A673 (cell line): ENCODE data around the gene UACA. TPM values are rescaled to one million over a fixed set of nuclear protein-coding genes. Genes with fewer than 3 reads are reported as not detected.

Experiments used
- BruUV-seq: library from RNA; stranded (reverse); fragments of 400-500 nt; replicated peaks from 2 replicates; lab custom pipeline; 2021; lab: Mats Ljungman, UMichigan
- CTCF ChIA-PET: fragments of 300-600 bp; sonication (Branson Sonifier 250); formaldehyde crosslinking; loops from one replicate; lab custom pipeline; 2022; ENCODE audit warnings: antibody characterized with exemption; lab: Charles Lee
- POLR2A ChIA-PET: fragments of 300-600 bp; sonication (Branson Sonifier 250); formaldehyde crosslinking; loops from one replicate; lab custom pipeline; 2022; ENCODE audit warnings: antibody characterized with exemption; ENCODE audit not compliant: low non-redundant PET; lab: Charles Lee
- DNase-seq: peaks from one replicate; pipeline ENCODE4 v3.0.0-alpha.2; 2015; ENCODE audit warnings: low spot score
- H3K27ac ChIP-seq: fragments of 200-600 bp; sonication (generic); 2 replicates; pipeline ENCODE4 v1.5.1; 2016; ENCODE audit warnings: mixed run types, low read depth, mild to moderate bottlenecking, mixed read lengths, antibody characterized with exemption, low read length; ENCODE audit not compliant: poor library complexity, severe bottlenecking
- H3K27me3 ChIP-seq: fragments of 200-600 bp; sonication (generic); replicated peaks from 2 replicates; pipeline ENCODE4 v1.6.1; 2017; ENCODE audit warnings: mixed run types, low read depth, mild to moderate bottlenecking, mixed read lengths, antibody characterized with exemption, low read length; ENCODE audit not compliant: insufficient read depth, poor library complexity
- H3K36me3 ChIP-seq: fragments of 200-600 bp; sonication (generic); 2 replicates; pipeline ENCODE4 v1.6.1; 2016; ENCODE audit warnings: mixed run types, mild to moderate bottlenecking, mixed read lengths, antibody characterized with exemption, low read length; ENCODE audit not compliant: insufficient read depth, poor library complexity, severe bottlenecking
- H3K4me1 ChIP-seq: fragments of 200-600 bp; sonication (generic); 2 replicates; pipeline ENCODE4 v1.6.1; 2017; ENCODE audit warnings: mixed run types, mild to moderate bottlenecking, mixed read lengths, antibody characterized with exemption, low read length; ENCODE audit not compliant: insufficient read depth, poor library complexity, severe bottlenecking
- H3K4me3 ChIP-seq: fragments of 200-600 bp; sonication (generic); 2 replicates; pipeline ENCODE4 v1.5.1; 2016; ENCODE audit warnings: low read depth, mixed run types, mild to moderate bottlenecking, mixed read lengths, low read length; ENCODE audit not compliant: poor library complexity, severe bottlenecking
- H3K9me3 ChIP-seq: fragments of 200-600 bp; sonication (generic); 2 replicates; pipeline ENCODE4 v1.6.1; 2016; ENCODE audit warnings: mixed run types, low read depth, mild to moderate bottlenecking, mixed read lengths, antibody characterized with exemption, low read length; ENCODE audit not compliant: poor library complexity, severe bottlenecking
- EZH2 ChIP-seq: fragments of 200-600 bp; sonication (generic); IDR thresholded peaks from 2 replicates; pipeline ENCODE4 v1.6.1; 2017; ENCODE audit warnings: borderline replicate concordance, low read depth, mild to moderate bottlenecking, mixed read lengths, antibody characterized with exemption, low read length; ENCODE audit not compliant: poor library complexity, severe bottlenecking
- intact Hi-C: fragments of 100-400 bp; cut with micrococcal nuclease; formaldehyde crosslinking; loops from one replicate; pipeline ENCODE4 v1.10.0; 2022; ENCODE audit not compliant: unreplicated experiment
- total RNA-seq: library from RNA; stranded (reverse); gene quantifications from 2 replicates; pipeline ENCODE4 v1.2.3, GENCODE V29; 2021
- TF ChIP-seq, protein P1 (sequence below): fragments of 300-800, 200-600 bp; sonication (generic); conservative IDR thresholded peaks from 2 replicates; pipeline ENCODE4 v1.5.1; 2017; ENCODE audit warnings: low read depth, mild to moderate bottlenecking, antibody characterized with exemption, low read length, moderate library complexity, mixed read lengths

Gene UACA
- total RNA-seq, 1 experiment from 2014 or later = 26.9 TPM

DNA sequence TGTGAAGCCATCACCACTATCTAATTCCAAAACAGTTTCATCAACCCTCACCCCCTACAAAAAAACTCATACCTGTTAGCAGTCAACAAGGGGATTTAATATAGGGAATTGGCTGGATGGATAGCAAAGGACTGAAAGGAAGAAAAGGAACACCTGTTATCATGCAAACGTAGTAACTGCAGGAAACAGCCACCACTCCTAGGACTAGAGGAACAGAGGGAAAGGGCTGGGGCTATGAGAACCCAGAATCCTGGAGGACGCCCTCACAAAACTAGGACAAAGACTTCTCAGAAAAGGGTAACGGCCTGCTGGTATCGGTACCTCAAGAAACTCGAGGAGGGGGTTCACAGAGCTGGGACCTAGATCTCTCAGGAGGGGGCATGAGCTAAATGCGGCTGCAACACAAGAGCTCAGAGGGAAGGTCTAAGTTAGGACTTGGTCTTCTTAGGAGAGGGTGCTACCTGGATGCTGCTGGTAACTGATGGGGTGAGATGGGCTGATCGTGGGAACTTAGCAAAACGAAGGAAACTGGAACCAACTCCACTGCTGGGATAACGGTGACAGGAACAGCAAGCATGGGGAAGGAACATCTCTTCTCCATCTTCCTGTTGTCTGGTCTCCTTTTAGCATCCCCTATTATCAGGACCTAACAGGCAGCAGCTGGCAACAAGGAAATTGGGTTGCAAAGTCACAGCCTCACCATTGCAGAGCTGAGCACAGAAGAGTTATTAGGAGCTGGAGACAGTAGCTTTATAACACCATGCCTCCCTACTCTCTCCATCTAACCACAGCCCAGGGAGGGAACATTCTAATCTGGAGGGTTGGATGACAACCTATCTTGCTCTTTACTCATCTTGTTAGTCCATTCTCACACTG lies 147.7 kb downstream of the UACA start:
- POLR2A ChIA-PET = no interaction called here
- TF ChIP-seq EZH2 = no peak
- TF ChIP-seq, protein P1, sequence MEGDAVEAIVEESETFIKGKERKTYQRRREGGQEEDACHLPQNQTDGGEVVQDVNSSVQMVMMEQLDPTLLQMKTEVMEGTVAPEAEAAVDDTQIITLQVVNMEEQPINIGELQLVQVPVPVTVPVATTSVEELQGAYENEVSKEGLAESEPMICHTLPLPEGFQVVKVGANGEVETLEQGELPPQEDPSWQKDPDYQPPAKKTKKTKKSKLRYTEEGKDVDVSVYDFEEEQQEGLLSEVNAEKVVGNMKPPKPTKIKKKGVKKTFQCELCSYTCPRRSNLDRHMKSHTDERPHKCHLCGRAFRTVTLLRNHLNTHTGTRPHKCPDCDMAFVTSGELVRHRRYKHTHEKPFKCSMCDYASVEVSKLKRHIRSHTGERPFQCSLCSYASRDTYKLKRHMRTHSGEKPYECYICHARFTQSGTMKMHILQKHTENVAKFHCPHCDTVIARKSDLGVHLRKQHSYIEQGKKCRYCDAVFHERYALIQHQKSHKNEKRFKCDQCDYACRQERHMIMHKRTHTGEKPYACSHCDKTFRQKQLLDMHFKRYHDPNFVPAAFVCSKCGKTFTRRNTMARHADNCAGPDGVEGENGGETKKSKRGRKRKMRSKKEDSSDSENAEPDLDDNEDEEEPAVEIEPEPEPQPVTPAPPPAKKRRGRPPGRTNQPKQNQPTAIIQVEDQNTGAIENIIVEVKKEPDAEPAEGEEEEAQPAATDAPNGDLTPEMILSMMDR = no peak
- intact Hi-C loops = no loop called here

DNA sequence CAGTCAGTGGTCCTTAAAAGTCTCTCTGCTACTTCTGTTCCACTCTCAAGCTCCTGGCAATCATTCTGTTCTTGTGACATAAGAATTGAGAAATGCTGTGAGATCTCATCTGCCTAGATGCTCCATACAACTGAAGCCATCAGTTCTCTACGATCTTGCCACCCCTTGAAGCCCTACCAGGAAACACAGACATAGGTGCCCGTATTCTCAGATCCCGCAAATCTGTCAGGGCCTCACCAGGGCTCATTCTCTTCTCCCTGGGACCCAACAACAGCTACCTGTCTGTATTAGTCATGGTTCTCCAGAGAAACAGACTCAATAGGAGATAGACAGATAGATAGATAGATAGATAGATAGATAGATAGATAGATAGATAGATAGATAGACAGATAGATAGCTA lies 149.1 kb downstream of the UACA start:
- no peaks in the 10 kb centered on the region for H3K36me3 ChIP-seq
- intact Hi-C loops = no loop called here
- H3K27me3 ChIP-seq = no peaks in the 10 kb centered on the region
- TF ChIP-seq EZH2 = no peak
- TF ChIP-seq, protein P1 = no peak
- H3K4me1 ChIP-seq = no peaks in the 10 kb centered on the region
- no peak for DNase-seq
- no peak overlapping the region for H3K27ac ChIP-seq
- BruUV-seq = no TSS peak
- ChIA-PET POLR2A (no interaction called here), CTCF (no interaction called here)
- H3K9me3 ChIP-seq = no peaks in the 10 kb centered on the region
- no peak overlapping the region for H3K4me3 ChIP-seq

More for the DNA sequence above, 147.7 kb downstream of the UACA start:
- H3K4me3 ChIP-seq = no peak overlapping the region
- no peak overlapping the region for H3K27ac ChIP-seq
- H3K4me1 ChIP-seq = no peaks in the 10 kb centered on the region
- H3K27me3 ChIP-seq = no peaks in the 10 kb centered on the region
- BruUV-seq = no TSS peak
- DNase-seq = no peak
- CTCF ChIA-PET = no interaction called here
- H3K36me3 ChIP-seq = no peaks in the 10 kb centered on the region
- H3K9me3 ChIP-seq = no peaks in the 10 kb centered on the region

DNA sequence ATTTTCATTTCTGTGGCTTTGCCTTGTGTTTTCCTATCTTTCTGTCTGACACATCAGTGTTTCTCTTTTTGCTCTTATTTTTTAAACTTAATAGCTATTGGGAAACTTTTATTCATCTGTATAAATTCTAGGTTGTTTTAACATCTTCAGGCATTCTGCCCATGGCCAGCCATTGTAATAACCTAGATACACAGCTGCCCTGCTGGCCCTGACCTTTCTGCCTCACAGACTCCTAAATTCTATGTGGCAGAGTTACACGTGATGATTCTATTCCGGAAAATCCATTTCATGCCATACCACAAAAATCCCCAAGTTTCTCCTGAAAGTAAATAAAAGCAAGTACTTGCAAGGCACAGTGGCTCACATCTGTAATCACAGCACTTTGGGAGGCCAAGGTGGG lies 150.1 kb downstream of the UACA start:
- POLR2A ChIA-PET = no interaction called here
- Histone ChIP-seq H3K27me3 (no peaks in the 10 kb centered on the region), H3K36me3 (no peaks in the 10 kb centered on the region), H3K27ac (no peak overlapping the region), H3K4me3 (no peak overlapping the region), H3K4me1 (no peaks in the 10 kb centered on the region), H3K9me3 (no peaks in the 10 kb centered on the region)
- intact Hi-C loops = no loop called here
- no peak for DNase-seq
- BruUV-seq = no TSS peak
- CTCF ChIA-PET = no interaction called here
- TF ChIP-seq, protein P1 = no peak
- TF ChIP-seq EZH2 = no peak
